ENCODE results near the gene COL4A2.
"Not testable (repeated sequence)": the region's sequence is repeated elsewhere in the genome, so short reads cannot be mapped to it uniquely, and the experiment has no call there.

The COL4A2 gene

DNA sequence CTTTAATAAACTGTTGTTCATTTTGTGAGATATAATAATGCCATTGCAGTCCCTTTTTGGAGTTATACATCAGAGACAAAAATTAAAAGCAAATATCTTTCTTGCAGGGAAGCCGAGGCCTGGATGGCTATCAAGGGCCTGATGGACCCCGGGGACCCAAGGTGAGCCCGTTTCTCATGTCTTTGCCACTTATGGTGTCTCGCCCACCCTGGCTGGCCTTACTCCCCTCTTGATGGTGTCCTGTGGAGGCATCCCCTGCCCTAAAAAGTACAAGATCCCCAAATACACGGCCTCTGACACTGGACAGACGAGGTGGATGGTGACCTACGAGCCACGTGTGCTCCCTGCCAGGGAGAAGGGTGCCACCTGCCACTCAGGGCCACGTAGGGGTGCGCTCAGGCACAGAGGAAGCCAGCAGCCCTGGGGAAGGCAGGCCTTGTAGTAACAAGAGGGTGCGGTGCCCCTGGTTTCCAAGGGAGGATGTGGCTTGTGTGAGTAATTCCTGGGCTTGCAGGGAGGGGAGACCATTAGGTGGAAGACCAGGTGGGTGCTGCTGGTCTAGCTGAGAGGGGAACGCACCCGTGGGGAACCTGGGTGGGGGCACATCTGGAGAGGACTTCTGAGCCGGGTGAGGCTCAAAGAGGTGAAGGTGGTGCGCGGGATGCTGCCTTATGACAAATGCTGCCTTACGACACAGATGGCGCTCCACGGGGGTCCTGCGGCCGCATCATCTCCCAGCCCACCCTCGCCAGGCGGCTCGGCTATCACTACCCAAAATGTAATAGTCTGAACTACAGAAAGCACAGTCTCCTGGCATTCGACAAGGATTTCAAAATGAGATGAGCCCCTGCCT, 138.9 kb downstream of the COL4A2 start:
- no peak for DNase-seq

DNA sequence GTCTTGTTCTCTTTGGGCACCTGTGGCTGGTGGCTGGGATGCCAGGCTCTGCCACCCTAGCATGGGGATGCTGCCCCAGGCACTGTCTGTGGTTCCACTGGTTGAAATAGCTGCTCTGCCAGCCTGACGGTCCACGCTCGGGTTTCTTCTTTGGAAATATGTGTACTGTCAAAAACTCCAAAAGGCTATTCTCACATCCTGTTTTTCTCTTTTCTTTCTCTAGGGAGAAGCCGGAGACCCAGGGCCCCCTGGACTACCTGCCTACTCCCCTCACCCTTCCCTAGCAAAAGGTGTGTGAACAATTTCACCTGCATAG, 139.4 kb downstream of the COL4A2 start:
- no peak for DNase-seq

DNA sequence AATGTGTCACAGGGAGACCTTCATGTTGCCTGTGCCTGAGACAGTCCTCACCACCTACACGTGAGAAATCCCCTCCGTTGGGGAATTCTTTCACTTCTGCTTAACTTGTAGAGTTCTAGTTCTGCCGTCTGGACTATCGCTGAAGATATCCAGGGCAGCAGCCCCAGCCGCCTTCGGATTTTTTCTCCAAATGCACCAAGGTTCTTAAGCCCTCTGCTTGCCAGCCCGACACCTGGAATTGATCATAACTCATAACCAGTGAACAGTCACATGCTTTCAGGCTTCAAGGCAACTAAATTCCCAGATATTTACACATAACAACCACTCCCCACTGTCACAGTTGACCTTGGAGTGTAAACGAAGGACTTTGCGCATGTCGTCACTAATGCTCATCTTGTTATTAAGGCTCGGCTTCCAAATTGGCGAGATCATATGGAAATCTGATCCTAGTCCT, 140.0 kb downstream of the COL4A2 start:
- DNase-seq = no peak

GRCh38 chr13:110447801-110448200, 140.7 kb downstream of the COL4A2 start:
- no peak for DNase-seq

- DNase-seq = no peak
Measured at GRCh38 chr13:110448230-110448629, 141.1 kb downstream of the COL4A2 start.

DNA sequence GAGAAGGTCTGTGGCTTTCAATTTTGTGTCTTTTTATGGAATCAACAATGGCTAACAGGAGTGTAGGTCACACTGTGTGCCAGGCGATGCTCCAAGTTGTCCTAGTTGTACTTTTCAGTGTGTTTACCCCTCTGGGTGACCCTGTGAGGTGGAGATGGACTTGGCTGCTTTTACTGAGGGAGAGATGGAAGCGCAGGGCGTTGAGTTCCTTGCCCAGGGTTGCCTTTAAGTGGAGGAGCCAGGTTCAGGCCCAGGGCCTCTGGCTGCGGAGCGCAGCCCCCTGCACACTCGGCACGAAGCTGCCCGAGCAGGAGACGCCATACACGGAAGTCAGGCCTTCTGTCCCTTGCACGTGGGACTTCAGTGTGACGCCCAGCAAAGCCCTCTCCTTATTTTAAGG, 141.6 kb downstream of the COL4A2 start:
- DNase-seq = no peak

- no peak for DNase-seq
Measured at GRCh38 chr13:110449219-110450015, 142.3 kb downstream of the COL4A2 start.

DNA sequence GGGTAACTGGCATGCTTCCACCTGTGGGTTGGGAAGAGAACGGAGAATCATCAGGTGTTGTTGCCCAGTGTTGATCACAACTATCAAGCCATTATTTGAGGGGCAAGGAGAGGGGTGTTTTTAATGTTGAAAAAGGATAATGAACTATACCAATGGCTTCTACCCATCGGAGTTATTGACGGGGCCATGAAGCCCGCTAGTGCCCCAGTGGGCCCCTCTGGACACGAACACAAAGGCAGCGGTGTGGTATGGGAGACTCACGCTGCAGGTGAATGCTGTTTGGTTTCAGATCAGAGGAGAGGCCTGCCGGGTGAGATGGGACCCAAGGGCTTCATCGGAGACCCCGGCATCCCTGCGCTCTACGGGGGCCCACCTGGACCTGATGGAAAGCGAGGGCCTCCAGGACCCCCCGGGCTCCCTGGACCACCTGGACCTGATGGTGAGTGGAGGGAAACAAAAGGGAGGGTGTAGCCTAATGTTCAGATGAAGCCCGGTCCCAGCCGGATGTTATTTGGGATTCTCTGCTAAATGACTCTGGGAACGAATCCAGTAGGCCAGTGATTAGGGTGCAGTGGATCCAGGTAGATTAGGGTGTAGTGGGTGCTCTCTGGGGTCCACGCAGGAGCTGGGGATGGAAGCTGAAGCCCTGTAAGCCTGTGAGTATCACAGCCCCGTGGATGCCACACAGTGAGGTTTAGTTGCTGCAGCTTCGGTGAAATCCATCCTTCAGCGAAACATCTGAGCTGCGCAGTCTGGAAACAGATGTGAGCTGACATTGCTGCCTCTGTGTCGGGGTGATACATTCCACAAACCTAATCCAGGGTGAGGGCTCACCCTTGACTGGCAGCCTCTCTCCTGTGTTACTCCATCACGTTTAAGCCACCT, 143.2 kb downstream of the COL4A2 start:
- DNase-seq = no peak

- DNase-seq = no peak
Measured at GRCh38 chr13:110450941-110451730, 144.1 kb downstream of the COL4A2 start.

- DNase-seq = not testable (repeated sequence)
Measured at GRCh38 chr13:110453091-110453490, 146.0 kb downstream of the COL4A2 start.

GRCh38 chr13:110453797-110454196, 146.7 kb downstream of the COL4A2 start:
- no peak for DNase-seq

DNA sequence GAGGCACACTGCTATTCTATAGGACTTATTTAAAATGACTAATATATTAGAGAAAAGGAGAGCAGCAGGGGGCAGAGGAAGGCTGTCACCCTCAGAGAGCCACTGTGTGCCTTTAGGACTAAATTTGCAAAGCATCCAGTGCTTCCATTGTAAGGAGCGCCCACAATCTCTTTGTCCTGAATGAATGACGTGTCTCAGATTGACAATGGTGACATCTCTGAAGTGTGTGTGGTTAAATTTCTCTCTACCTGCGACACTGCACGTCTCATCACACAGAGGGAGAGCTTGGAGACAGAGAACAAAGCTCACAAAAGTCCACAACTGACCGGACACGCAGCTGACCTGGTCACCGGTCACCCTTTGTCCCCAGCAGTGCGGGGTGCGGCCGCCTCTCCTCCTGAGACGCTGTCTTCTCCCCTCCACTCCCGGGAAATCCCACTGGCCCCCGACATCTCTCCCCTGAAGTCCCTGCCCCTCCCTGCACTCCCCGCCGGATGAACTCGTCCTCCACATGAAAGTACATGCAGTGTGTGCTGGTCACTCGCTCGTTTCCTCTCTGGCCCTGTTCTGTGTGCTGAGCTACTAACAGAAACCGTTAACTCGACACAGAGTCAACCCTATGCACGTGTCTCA, 147.3 kb downstream of the COL4A2 start:
- DNase-seq = no peak

DNA sequence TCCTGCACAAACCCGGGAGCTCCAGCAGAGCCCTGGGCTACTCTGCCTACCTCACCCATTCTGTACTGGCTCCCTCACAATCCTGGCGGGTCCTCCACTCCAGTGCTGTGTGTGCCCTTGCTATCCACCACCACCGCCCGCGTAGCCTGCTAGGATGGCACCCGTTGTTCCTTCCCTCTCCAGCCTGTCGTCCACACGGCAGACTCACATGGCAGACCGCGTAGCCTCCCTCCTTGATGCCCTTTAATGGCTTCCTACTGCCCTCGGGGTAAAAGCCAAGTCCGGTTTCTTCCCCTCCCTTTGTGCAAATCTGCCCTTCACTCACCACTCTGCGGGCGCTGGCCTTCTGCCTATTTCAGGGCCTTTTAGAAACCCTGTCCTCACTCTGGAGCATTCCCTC, 147.9 kb downstream of the COL4A2 start:
- DNase-seq = no peak

DNA sequence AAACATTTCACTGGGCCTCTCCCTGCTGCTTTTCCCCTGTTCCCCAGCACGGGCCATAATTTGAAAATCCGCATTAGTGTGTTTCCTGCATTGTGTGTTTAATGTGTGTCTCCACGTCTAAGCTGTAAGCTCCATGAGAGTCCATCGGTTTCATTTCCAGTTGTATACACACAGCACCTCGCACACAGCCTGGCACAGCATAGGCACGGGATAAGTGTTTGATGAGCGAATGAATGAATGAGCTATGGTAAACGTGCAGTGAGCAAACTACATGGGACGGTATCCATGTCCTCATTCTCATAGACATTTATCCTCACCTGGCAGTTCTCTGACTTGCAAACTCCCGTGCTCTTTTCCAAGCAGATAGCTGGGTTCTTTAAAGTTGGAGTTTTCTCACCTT, 148.4 kb downstream of the COL4A2 start:
- DNase-seq = no peak

GRCh38 chr13:110455941-110456340, 148.9 kb downstream of the COL4A2 start:
- DNase-seq = peak; percentile 54

GRCh38 chr13:110456550-110456949, 149.5 kb downstream of the COL4A2 start:
- no peak for DNase-seq

DNA sequence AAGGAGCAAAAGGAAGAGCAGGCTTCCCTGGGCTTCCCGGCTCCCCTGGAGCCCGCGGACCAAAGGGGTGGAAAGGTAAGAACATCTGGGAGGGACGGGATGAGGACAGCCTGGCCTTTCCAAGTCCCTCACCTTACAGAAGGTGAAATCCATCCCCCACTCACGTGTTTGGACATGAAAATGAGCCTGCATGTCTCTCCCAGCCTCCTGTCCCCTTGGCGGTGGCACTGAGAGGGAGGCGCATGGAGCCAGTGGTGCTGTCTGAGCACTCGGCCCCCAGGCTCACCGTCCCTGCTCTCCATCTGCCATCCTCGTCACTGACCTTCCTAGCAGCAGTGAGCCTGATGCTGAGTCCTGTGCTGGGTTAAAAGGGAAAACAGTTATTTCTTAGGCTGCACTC, 150.3 kb downstream of the COL4A2 start:
- no peak for DNase-seq

DNA sequence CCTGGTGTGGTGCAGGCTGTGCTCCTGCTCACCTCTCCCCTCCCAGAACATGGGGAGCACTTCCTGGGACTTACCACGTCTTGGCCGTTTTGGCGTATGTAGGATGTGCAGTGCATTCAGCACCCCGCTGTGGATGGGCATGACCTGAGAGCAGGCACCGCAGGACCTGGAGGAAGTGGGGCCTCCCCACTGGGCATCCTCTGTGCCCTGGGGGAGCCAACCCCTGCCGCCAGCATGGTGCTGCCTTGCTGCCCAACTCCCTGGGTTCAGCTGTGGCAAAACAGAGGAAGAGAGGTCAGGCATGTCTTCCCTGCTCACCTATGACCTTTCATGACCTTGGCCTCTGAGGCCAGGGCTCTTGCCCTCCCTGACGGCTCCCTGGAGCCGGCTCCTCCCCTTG, 150.9 kb downstream of the COL4A2 start:
- DNase-seq = no peak

- DNase-seq = no peak
Measured at GRCh38 chr13:110458594-110459365, 151.7 kb downstream of the COL4A2 start.

GRCh38 chr13:110462091-110462490, 155.0 kb downstream of the COL4A2 start:
- DNase-seq = no peak

DNA sequence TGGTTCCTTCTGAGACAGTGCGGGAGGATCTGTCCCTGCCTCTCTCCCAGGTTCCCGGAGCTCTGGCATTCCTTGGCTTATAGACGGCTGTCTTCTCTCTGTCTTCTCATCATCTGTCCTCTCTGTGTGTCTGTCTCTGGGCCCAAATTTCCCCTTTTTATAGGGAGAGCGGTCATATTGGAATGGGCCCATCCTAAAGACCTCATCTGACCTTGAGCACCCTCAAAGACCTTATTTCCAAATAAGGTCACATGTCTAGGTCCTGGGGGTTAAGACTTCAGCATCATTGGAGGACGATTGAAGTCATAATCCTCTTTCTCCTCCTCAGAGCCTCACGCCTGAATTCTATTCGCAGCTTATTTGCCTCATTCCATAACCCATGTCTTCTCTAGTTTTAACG, 156.1 kb downstream of the COL4A2 start:
- DNase-seq = no peak

Measured in CD4-positive, alpha-beta T cell treated with Interleukin-10 for 1 hour (primary cell).